ENCODE results near the gene SOX21. TPM values are rescaled to one million over a fixed set of nuclear protein-coding genes. Genes with fewer than 3 reads are reported as not detected.

SOX21 gene
- total and polyA plus RNA-seq, 2 donors (not counting 1 experiment from before 2014, with no cell fraction given), result not detected

DNA sequence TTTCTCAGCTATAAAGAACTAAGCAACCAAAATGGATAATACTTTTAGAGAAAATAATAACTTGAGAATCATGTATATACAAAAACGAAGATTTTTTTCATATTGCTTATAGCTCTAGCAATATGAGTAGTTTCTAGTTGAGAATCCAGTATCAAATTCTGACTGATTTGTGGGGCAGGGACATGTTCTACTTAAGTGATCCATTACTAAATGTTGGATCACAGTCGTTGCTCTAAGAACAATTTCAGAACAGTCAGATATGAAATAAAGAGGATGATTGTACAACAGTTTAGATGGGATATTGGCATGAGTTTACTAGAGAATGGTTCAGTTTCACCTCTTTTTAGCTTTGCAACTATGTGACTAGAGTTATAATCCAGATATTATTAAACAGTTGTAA lies 39.9 kb downstream of the SOX21 start:
- Histone ChIP-seq H2AFZ (ENCODE audit: insufficient read depth, low read depth, low read length, poor library complexity, severe bottlenecking) (no peak overlapping the region), H3K9me3 (ENCODE audit: control extremely low read depth in 1 of 3, control insufficient read depth in 2 of 3, insufficient read depth in 1 of 3, low read length in 2 of 3) (peaks cover 0 to 2% (median 0%) of the 10 kb centered on the region in 3 donors), H3K36me3 (replicated peaks in 1 of 2; ENCODE audit: control extremely low read depth in 1 of 2, control insufficient read depth in 1 of 2, extremely low read depth in 1 of 2, insufficient read depth in 2 of 2, low read length in 1 of 2) (no peaks in the 10 kb centered on the region), H3K4me1 (ENCODE audit: control insufficient read depth in 2 of 2, insufficient read depth in 2 of 2, low read length in 2 of 2) (no peaks in the 10 kb centered on the region), H3K4me2 (replicated peaks; ENCODE audit: low read depth, low read length, poor library complexity, severe bottlenecking) (no peak overlapping the region), H3K27me3 (replicated peaks in 1 of 4; ENCODE audit: control extremely low read depth in 1 of 4, control insufficient read depth in 3 of 4, insufficient read depth in 4 of 4, low read length in 3 of 4) (peaks cover 0 to 9% (median 3%) of the 10 kb centered on the region in 4 experiments), H3K4me3 (ENCODE audit: control extremely low read depth in 1 of 5, extremely low read depth in 1 of 5, insufficient read depth in 1 of 5, low read depth in 2 of 5, low read length in 4 of 5) (no peak overlapping the region), H3K79me2 (ENCODE audit: control insufficient read depth, insufficient read depth, low read length) (no peaks in the 10 kb centered on the region), H4K20me1 (ENCODE audit: control insufficient read depth, insufficient read depth, low read length, poor library complexity, severe bottlenecking) (no peaks in the 10 kb centered on the region), H3K27ac (ENCODE audit: low read length in 2 of 2) (no peak overlapping the region), H3K9ac (ENCODE audit: low read length) (no peak overlapping the region)
- WGBS (ENCODE audit: insufficient coverage), result no CpG with 5 or more reads among the region's 2 CpGs
- intact Hi-C loops (cut with micrococcal nuclease), result no loop called here
- no peak overlapping the region for H3K27ac Mint-ChIP-seq
- TF ChIP-seq CTCF (IDR thresholded peaks at IDR 0.05), result no peak
- no peak for TF ChIP-seq EZH2 (IDR thresholded peaks at IDR 0.05; ENCODE audit: borderline replicate concordance, insufficient read depth, low read depth, low read length, poor library complexity, severe bottlenecking)
- H3K9me3 Mint-ChIP-seq (ENCODE audit: insufficient read depth), result no peaks in the 10 kb centered on the region
- H3K4me1 Mint-ChIP-seq, result no peaks in the 10 kb centered on the region
- ATAC-seq (ENCODE audit: low read depth) (no peak), DNase-seq (no peak)
- no peak overlapping the region for H3K4me3 Mint-ChIP-seq
- ChIA-PET POLR2A (no interaction called here), CTCF (interaction anchor here (1.2 to 2.0 kb wide), 2 partner anchors 9 to 732 kb away, joined by 4 to 8 read pairs; no protein-coding TSS in a partner anchor)
- H3K27me3 Mint-ChIP-seq, result peaks cover 9% of the 10 kb centered on the region

- H3K36me3 ChIP-seq (replicated peaks in 1 of 2; ENCODE audit: control extremely low read depth in 1 of 2, control insufficient read depth in 1 of 2, extremely low read depth in 1 of 2, insufficient read depth in 2 of 2, low read length in 1 of 2), result no peaks in the 10 kb centered on the region
- H3K27me3 ChIP-seq (replicated peaks in 1 of 4; ENCODE audit: control extremely low read depth in 1 of 4, control insufficient read depth in 3 of 4, insufficient read depth in 4 of 4, low read length in 3 of 4), result peaks cover 0 to 7% (median 0%) of the 10 kb centered on the region in 4 experiments
- H3K9me3 ChIP-seq (ENCODE audit: control extremely low read depth in 1 of 3, control insufficient read depth in 2 of 3, insufficient read depth in 1 of 3, low read length in 2 of 3), result peaks cover 0 to 2% (median 0%) of the 10 kb centered on the region in 3 donors
- no peak overlapping the region for H3K9ac ChIP-seq (ENCODE audit: low read length)
- Mint-ChIP-seq H3K4me1 (no peaks in the 10 kb centered on the region), H3K27me3 (peaks cover 31% of the 10 kb centered on the region), H3K9me3 (ENCODE audit: insufficient read depth) (no peaks in the 10 kb centered on the region), H3K4me3 (no peak overlapping the region), H3K27ac (no peak overlapping the region)
- POLR2A ChIA-PET, result no interaction called here
- ATAC-seq (ENCODE audit: low read depth), result no peak
- no peak for DNase-seq
- no CpG with 5 or more reads among the region's 2 CpGs for WGBS (ENCODE audit: insufficient coverage)
- TF ChIP-seq CTCF (IDR thresholded peaks at IDR 0.05) (no peak), EZH2 (IDR thresholded peaks at IDR 0.05; ENCODE audit: borderline replicate concordance, insufficient read depth, low read depth, low read length, poor library complexity, severe bottlenecking) (no peak)
- no peak overlapping the region for H3K4me2 ChIP-seq (replicated peaks; ENCODE audit: low read depth, low read length, poor library complexity, severe bottlenecking)
- intact Hi-C loops (cut with micrococcal nuclease), result no loop called here
- H4K20me1 ChIP-seq (ENCODE audit: control insufficient read depth, insufficient read depth, low read length, poor library complexity, severe bottlenecking), result no peaks in the 10 kb centered on the region
- CTCF ChIA-PET, result no interaction called here
- no peaks in the 10 kb centered on the region for H3K4me1 ChIP-seq (ENCODE audit: control insufficient read depth in 2 of 2, insufficient read depth in 2 of 2, low read length in 2 of 2)
- no peak overlapping the region for H3K4me3 ChIP-seq (ENCODE audit: control extremely low read depth in 1 of 5, extremely low read depth in 1 of 5, insufficient read depth in 1 of 5, low read depth in 2 of 5, low read length in 4 of 5)
- H3K79me2 ChIP-seq (ENCODE audit: control insufficient read depth, insufficient read depth, low read length), result no peaks in the 10 kb centered on the region
- H2AFZ ChIP-seq (ENCODE audit: insufficient read depth, low read depth, low read length, poor library complexity, severe bottlenecking), result no peak overlapping the region
- H3K27ac ChIP-seq (ENCODE audit: low read length in 2 of 2), result no peak overlapping the region
Measured at GRCh38 chr13:94667190-94667589, 45.2 kb downstream of the SOX21 start.
